ENCODE data around the gene PTPN6. TPM values are rescaled to one million over a fixed set of nuclear protein-coding genes. Genes with fewer than 3 reads are reported as not detected.
A peak's percentile ranks its signal among the peaks of the same experiment; 100 is the strongest.

Gene PTPN6
- total and polyA plus RNA-seq, 10 of the 15 experiments (the other 5 are each of a cell fraction or from before 2014, with no cell fraction given): 229 to 457 (median 370) TPM

DNA sequence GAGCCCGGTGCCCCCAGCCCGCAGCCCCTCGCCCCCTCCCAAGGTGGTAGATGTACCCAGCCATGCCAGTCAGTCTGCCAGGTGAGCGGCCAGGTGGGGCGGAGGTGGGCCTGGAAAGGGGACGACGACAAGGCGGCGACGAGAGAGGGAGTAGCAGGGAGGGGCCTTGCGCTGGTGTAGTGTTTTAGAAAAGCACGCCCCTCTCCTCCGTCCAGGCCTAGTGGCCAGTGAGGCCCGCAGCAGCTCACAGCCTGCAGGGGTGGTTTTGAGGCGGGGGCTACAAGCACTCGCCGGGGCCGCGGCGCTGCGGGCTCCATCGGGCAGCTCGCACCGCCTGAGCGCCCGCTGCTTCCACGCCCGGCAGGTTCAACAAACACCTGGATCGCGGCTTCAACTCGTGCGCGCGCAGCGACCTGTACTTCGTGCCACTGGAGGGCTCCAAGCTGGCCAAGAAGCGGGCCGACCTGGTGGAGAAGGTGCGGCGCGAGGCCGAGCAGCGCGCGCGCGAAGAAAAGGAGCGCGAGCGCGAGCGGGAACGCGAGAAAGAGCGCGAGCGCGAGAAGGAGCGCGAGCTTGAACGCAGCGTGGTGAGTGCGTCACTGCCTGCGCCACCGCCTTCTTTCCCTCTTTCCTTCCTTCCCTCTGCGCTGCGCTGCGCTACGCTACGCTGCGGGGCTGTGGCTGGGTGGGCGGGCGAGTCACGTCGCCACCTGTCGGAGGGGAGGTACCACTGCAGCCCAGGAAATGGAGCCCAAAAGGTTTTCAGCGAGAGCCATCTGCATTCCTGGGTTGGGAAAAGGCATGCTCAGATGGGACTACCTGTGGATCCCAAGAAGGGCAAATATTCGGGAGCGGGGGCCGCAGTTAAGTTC lies 13.4 kb upstream of the PTPN6 start (continued):
- TF ChIP-seq BHLHE40 (IDR thresholded peaks at IDR 0.05; ENCODE audit: borderline replicate concordance in 1 of 2, low read depth in 2 of 2, low read length in 1 of 2) (peak; percentile 51 to 52; a peak in 2 of 4 replicates), ZNF217 (IDR thresholded peaks at IDR 0.05) (no peak), MYC (IDR thresholded peaks at IDR 0.05; ENCODE audit: insufficient read depth, insufficient read length, insufficient replicate concordance, low read length, severe bottlenecking) (peak; percentile 44), KLF5 (IDR thresholded peaks at IDR 0.05; ENCODE audit: partially characterized antibody) (no peak), SREBF2 (IDR thresholded peaks at IDR 0.05; ENCODE audit: low read length) (peak; percentile 46; the same call in 1 of the 2 replicates), NBN (IDR thresholded peaks at IDR 0.05) (peak; percentile 96), SMAD5 (IDR thresholded peaks at IDR 0.05; ENCODE audit: low read depth) (peak; percentile 69; the same call in 1 of the 2 replicates), CREM (IDR thresholded peaks at IDR 0.05; ENCODE audit: low read depth) (peak; percentile 98), ZNF274 (IDR thresholded peaks at IDR 0.05; ENCODE audit: insufficient read depth, insufficient read length) (no peak), SMC3 (IDR thresholded peaks at IDR 0.05; ENCODE audit: borderline replicate concordance, low read length) (peak; percentile 52; the same call in 1 of the 2 replicates), BRCA1 (IDR thresholded peaks at IDR 0.05; ENCODE audit: low read depth, low read length) (peak; percentile 68; the same call in 1 of the 2 replicates), GATAD2B (conservative IDR thresholded peaks at IDR 0.05; ENCODE audit: low read depth) (peak; percentile 69), MEF2A (IDR thresholded peaks at IDR 0.05; ENCODE audit: insufficient read depth, low read depth, low read length) (peak; percentile 64; the same call in 1 of the 2 replicates), CBFB (IDR thresholded peaks at IDR 0.05; ENCODE audit: low read depth) (peak; percentile 80), SUPT20H (IDR thresholded peaks at IDR 0.05; ENCODE audit: borderline replicate concordance, control insufficient read depth, low read depth, low read length) (no peak), CBX5 (IDR thresholded peaks at IDR 0.05; ENCODE audit: low read depth) (no peak), FOS (IDR thresholded peaks at IDR 0.05; ENCODE audit: borderline replicate concordance, extremely low read depth, insufficient read length) (no peak), ZNF24 (IDR thresholded peaks at IDR 0.05) (no peak)
- TF ChIP-seq, protein P1, sequence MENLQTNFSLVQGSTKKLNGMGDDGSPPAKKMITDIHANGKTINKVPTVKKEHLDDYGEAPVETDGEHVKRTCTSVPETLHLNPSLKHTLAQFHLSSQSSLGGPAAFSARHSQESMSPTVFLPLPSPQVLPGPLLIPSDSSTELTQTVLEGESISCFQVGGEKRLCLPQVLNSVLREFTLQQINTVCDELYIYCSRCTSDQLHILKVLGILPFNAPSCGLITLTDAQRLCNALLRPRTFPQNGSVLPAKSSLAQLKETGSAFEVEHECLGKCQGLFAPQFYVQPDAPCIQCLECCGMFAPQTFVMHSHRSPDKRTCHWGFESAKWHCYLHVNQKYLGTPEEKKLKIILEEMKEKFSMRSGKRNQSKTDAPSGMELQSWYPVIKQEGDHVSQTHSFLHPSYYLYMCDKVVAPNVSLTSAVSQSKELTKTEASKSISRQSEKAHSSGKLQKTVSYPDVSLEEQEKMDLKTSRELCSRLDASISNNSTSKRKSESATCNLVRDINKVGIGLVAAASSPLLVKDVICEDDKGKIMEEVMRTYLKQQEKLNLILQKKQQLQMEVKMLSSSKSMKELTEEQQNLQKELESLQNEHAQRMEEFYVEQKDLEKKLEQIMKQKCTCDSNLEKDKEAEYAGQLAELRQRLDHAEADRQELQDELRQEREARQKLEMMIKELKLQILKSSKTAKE (IDR thresholded peaks at IDR 0.05; ENCODE audit: low read depth, poor library complexity, severe bottlenecking): no peak
- TF ChIP-seq, protein P2, sequence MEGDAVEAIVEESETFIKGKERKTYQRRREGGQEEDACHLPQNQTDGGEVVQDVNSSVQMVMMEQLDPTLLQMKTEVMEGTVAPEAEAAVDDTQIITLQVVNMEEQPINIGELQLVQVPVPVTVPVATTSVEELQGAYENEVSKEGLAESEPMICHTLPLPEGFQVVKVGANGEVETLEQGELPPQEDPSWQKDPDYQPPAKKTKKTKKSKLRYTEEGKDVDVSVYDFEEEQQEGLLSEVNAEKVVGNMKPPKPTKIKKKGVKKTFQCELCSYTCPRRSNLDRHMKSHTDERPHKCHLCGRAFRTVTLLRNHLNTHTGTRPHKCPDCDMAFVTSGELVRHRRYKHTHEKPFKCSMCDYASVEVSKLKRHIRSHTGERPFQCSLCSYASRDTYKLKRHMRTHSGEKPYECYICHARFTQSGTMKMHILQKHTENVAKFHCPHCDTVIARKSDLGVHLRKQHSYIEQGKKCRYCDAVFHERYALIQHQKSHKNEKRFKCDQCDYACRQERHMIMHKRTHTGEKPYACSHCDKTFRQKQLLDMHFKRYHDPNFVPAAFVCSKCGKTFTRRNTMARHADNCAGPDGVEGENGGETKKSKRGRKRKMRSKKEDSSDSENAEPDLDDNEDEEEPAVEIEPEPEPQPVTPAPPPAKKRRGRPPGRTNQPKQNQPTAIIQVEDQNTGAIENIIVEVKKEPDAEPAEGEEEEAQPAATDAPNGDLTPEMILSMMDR (IDR thresholded peaks at IDR 0.05 in 2 of 3, conservative IDR thresholded peaks at IDR 0.05 in 1 of 3; ENCODE audit: control insufficient read depth in 2 of 3, extremely low read depth in 1 of 3, insufficient read depth in 1 of 3, low read depth in 3 of 3, low read length in 3 of 3): peak; percentile 96 to 99 (median 97)
- TF ChIP-seq, protein P3, sequence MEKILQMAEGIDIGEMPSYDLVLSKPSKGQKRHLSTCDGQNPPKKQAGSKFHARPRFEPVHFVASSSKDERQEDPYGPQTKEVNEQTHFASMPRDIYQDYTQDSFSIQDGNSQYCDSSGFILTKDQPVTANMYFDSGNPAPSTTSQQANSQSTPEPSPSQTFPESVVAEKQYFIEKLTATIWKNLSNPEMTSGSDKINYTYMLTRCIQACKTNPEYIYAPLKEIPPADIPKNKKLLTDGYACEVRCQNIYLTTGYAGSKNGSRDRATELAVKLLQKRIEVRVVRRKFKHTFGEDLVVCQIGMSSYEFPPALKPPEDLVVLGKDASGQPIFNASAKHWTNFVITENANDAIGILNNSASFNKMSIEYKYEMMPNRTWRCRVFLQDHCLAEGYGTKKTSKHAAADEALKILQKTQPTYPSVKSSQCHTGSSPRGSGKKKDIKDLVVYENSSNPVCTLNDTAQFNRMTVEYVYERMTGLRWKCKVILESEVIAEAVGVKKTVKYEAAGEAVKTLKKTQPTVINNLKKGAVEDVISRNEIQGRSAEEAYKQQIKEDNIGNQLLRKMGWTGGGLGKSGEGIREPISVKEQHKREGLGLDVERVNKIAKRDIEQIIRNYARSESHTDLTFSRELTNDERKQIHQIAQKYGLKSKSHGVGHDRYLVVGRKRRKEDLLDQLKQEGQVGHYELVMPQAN (conservative IDR thresholded peaks at IDR 0.05): peak; percentile 69; the same call in 1 of the 2 replicates
- TF ChIP-seq, protein P4, sequence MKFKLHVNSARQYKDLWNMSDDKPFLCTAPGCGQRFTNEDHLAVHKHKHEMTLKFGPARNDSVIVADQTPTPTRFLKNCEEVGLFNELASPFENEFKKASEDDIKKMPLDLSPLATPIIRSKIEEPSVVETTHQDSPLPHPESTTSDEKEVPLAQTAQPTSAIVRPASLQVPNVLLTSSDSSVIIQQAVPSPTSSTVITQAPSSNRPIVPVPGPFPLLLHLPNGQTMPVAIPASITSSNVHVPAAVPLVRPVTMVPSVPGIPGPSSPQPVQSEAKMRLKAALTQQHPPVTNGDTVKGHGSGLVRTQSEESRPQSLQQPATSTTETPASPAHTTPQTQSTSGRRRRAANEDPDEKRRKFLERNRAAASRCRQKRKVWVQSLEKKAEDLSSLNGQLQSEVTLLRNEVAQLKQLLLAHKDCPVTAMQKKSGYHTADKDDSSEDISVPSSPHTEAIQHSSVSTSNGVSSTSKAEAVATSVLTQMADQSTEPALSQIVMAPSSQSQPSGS (IDR thresholded peaks at IDR 0.05; ENCODE audit: low read length): no peak

Measured in GM12878 (cell line).